ENCODE measurements around the gene ASAP2.

ASAP2 gene

GRCh38 chr2:9204939-9205338 lies 1.7 kb upstream of the ASAP2 start:
- H3K4me1 ChIP-seq (ENCODE audit: control insufficient read depth in 1 of 2, insufficient read depth in 1 of 2, low read depth in 1 of 2, low read length in 1 of 2): peaks cover 16 to 19% of the 10 kb centered on the region in 2 experiments
- no peak overlapping the region for H3K4me3 ChIP-seq (ENCODE audit: low read depth in 1 of 2, low read length in 1 of 2)
- H3K9me3 ChIP-seq: no peaks in the 10 kb centered on the region
- H3K27ac ChIP-seq: no peak overlapping the region
- TF ChIP-seq CTCF (IDR thresholded peaks at IDR 0.05): no peak
- H3K36me3 ChIP-seq: no peaks in the 10 kb centered on the region
- H3K27me3 ChIP-seq: peaks cover 73% of the 10 kb centered on the region

GRCh38 chr2:9205486-9205885 lies 1.1 kb upstream of the ASAP2 start:
- Histone ChIP-seq H3K4me1 (ENCODE audit: control insufficient read depth in 1 of 2, insufficient read depth in 1 of 2, low read depth in 1 of 2, low read length in 1 of 2) (peaks cover 16 to 19% of the 10 kb centered on the region in 2 experiments), H3K9me3 (no peaks in the 10 kb centered on the region), H3K27ac (no peak overlapping the region), H3K4me3 (ENCODE audit: low read depth in 1 of 2, low read length in 1 of 2) (peak overlapping the region; percentile 0 to 56), H3K36me3 (no peaks in the 10 kb centered on the region), H3K27me3 (peaks cover 73% of the 10 kb centered on the region)
- TF ChIP-seq CTCF (IDR thresholded peaks at IDR 0.05): no peak

- Histone ChIP-seq H3K9me3 (no peaks in the 10 kb centered on the region), H3K36me3 (no peaks in the 10 kb centered on the region), H3K4me3 (ENCODE audit: low read depth in 1 of 2, low read length in 1 of 2) (peak overlapping the region; percentile 45 to 59), H3K4me1 (ENCODE audit: control insufficient read depth in 1 of 2, insufficient read depth in 1 of 2, low read depth in 1 of 2, low read length in 1 of 2) (peaks cover 16 to 19% of the 10 kb centered on the region in 2 experiments), H3K27me3 (peaks cover 78% of the 10 kb centered on the region), H3K27ac (no peak overlapping the region)
- no peak for TF ChIP-seq CTCF (IDR thresholded peaks at IDR 0.05)
These were observed 504 bp downstream of the ASAP2 start for GRCh38 chr2:9206991-9207640.

- Histone ChIP-seq H3K4me1 (ENCODE audit: control insufficient read depth in 1 of 2, insufficient read depth in 1 of 2, low read depth in 1 of 2, low read length in 1 of 2) (peaks cover 16 to 19% of the 10 kb centered on the region in 2 experiments), H3K27ac (no peak overlapping the region), H3K36me3 (no peaks in the 10 kb centered on the region), H3K27me3 (peaks cover 80% of the 10 kb centered on the region), H3K9me3 (no peaks in the 10 kb centered on the region), H3K4me3 (ENCODE audit: low read depth in 1 of 2, low read length in 1 of 2) (peak overlapping the region in 1 of 2 experiments; percentile 59)
- TF ChIP-seq CTCF (IDR thresholded peaks at IDR 0.05): no peak
These were observed 1.2 kb downstream of the ASAP2 start for GRCh38 chr2:9207641-9208311.

- H3K9me3 ChIP-seq: no peaks in the 10 kb centered on the region
- H3K27ac ChIP-seq: no peak overlapping the region
- peaks cover 16 to 19% of the 10 kb centered on the region in 2 experiments for H3K4me1 ChIP-seq (ENCODE audit: control insufficient read depth in 1 of 2, insufficient read depth in 1 of 2, low read depth in 1 of 2, low read length in 1 of 2)
- TF ChIP-seq CTCF (IDR thresholded peaks at IDR 0.05): no peak
- no peaks in the 10 kb centered on the region for H3K36me3 ChIP-seq
- H3K4me3 ChIP-seq (ENCODE audit: low read depth in 1 of 2, low read length in 1 of 2): no peak overlapping the region
- peaks cover 82% of the 10 kb centered on the region for H3K27me3 ChIP-seq
These were observed 2.3 kb downstream of the ASAP2 start for GRCh38 chr2:9208875-9209274.
